GM21528 (cell line): ENCODE data around the gene NPAS2.

Experiments used
- ATAC-seq: cut with Tn5 transposase; IDR thresholded peaks from one replicate; pipeline ENCODE4 v1.9.1; 2021; ENCODE audit warnings: mild to moderate bottlenecking, moderate library complexity; ENCODE audit not compliant: unreplicated experiment, low FRiP score

The NPAS2 gene

DNA sequence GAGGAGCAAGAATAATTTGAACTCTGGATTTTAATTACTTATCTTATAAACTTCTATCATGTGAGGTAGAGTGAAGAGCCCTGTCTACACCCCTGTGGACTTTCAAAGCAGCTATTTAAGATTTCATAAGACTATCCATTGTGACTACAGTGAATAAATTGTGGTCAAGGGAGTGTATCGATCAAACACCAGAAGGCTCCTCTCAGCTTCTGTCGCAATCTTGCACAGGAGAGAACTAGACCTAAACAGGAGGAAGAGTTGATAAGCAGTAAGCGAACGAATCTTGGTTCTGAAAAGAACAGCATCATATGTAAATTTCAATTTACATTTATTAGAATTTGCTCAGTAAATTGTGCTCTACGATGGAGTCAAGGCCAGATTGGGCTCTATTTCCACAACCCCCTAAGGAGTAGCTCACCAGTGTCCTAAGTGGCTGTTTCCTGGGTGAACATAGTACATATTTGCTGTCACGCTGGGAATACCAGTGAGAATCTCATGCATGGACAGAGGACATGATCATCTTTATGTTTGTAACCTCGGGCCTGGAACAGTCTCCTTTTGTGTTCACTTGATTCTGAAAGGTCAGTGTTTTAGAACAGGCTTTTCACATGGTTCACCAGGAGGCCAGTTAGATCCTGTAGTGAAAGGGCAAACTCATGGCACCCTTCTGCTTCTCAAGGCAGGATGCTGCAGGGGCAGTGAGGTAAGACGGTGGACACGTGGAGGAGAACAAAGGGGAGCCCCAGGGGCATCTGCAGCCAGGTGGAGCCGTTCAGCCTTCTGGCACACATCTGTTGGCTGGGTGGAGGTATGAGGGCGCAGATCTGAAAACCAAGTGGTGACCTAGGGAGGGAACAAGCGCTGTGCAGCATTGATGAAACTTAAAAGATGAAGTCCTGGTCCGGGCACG, 33.3 kb downstream of the NPAS2 start:
- ATAC-seq, result no peak

DNA sequence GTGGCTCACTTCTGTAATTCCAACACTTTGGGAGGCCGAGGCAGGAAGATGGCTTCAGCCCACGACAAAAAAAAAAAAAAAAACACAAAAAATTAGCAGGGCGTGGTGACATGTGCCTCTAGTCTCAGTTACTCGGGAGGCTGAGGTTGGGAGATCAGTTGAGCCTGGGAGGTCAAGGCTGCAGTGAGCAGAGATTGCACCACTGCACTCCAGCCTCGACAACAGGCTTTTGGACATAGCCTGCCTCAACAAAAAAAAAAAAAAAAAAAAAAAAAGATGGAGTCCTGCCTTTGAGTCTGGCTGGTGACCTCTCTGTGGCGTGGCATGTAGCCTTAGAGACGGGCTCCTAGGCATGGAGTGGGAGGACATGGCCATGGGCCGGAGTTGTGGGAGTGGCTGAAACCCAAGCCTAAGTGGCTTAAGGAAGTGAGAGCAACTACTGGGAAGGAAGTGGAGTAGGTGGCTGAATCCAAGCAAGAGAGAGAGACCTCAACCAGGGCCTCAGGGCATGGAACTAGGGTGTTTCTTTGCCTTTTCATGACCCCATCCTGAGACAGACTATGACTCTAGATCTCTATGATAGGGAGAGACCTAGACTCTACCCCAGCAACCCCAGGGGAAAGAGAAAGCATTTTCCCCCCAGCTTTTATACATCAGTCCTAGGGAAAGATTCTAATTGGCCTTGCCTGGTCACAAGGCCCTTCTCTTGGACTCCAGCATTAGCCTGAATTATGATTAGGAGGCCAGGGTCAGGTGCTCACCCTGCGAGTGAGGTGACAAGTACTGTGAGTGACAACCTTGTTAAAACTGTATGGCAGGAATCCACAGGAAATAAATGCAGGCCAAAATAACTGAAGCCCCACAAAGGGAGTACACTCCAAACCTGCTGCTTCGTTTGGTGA, 34.2 kb downstream of the NPAS2 start:
- no peak for ATAC-seq

DNA sequence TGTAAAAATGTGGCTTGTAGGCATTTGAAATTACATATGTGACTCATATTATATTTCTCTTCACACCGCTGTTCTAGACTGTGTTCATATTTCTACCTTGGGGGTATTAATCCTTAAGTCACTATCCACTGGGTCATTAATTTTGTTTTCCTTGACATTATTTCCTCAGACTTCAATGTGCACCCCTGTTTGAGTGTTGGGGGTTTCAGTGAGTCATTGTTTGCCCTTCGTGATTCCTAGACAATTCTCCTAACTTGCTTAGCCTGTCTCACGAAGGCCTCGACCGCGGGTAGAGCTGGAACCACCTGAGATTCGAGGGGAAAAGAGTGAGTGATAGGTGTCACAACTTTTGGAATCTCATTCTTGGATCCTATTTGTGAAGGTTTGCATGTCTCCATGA, 35.1 kb downstream of the NPAS2 start:
- no peak for ATAC-seq

DNA sequence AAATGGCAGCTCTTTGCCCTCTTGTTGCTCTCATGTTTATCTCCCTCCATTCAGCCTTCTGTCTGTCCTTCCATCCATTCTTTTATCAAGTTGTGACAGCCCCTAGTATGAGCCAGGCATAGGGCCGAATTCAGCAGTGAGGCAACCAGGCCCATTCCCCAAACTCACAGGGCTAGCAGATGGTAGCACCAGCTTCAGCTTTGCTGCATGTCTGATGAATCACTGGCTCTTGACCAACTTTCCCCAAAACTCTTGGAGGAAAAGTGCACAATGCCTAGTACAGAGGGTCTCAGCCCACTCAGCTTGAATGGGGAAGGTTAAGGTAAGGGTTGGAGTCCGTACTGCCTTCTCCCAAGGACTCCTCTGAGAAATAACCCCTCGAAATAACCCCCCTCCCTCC, 35.7 kb downstream of the NPAS2 start:
- ATAC-seq, result no peak

DNA sequence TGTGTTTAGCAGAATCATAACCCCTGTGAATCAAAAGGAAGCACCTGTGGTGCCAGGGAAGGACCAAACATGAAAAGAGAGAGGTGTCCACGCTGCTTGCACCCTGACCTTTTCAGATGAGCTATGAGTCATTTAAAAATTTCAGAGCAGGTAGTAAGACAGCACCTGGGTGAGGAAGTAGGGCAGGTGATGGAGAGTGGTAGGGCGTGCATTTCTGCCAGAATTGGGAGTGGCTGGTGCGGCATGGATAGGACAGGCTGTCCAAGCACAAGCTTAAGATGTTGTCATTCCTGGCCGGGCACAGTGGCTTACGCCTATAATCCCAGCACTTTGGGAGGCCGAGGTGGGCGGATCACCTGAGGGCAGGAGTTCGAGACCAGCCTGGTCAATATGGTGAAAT, 36.8 kb downstream of the NPAS2 start:
- no peak for ATAC-seq

DNA sequence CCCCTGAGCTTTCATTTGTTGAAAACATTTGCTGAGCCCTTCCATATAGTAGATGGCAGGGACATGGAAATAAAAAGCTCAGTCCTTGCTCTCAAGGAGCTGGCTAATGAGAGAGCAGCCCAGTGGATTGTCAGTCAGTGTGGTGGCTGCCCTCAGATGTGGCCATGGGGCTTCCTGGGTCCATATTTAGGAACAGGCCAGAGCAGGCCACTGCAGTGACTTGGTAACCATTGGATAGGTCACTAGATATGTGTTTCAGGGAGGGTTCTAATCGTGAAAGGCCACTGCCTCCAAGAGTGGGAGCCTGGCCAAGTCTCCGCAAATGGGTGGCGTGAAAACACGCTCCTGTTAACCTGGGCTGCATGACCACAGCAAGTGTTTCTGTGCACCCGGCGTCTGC, 37.4 kb downstream of the NPAS2 start:
- no peak for ATAC-seq

DNA sequence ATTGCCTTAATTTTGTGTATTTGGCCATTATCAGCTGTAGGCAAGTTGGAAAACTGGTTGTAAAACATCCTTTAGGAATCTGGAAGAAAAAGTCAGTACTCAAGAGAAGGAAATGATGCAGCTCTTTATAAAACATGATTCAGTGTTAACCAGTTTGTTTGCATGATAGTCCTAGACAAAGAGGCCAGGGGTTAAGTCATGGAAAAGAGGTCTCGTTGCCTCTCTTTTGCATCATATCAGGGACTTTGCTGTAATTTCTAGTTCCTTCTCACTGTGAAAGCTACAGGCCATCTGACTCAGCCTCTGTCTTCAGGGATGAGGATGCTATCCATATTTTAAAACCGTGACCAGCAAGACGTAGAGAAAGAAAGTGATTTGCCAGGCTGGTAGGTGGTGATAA, 38.0 kb downstream of the NPAS2 start:
- ATAC-seq, result no peak

DNA sequence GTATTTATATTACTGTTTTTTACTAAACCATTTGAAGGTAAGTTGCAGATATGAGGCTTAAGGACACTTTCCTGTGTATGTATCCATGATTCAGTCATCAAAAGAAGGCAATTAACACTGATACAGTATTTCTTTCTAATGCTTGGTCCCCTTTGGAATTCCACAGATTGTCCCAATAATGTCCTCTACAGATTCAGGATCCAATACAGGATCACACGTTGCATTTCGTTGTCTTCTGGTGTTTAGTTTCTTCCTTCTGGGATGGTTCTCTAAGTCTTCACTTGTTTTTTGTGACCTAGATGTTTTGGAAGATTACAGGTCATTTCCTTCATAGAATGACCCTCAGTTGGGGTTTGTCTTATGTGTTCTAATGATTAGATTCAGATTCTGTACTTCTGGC, 40.0 kb downstream of the NPAS2 start:
- no peak for ATAC-seq

DNA sequence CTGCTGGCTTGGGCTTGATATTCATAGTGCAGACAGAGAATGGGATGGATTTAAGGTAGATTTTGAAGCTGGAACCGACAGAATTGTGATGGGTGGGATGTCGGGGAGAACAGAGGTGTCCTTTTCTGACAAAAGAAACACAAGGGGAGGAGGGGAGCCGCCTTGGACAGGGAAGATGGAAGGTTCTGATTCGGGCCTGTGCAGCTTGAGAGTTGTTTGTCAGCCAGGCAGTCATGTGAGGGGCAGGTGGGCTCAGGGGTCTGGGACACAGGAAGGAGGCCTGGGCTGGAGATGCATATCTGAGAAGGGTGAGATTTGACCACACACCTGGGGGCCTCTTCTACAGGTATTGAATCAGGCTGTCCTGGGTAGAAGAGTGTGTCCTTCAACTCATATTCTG, 41.4 kb downstream of the NPAS2 start:
- no peak for ATAC-seq

DNA sequence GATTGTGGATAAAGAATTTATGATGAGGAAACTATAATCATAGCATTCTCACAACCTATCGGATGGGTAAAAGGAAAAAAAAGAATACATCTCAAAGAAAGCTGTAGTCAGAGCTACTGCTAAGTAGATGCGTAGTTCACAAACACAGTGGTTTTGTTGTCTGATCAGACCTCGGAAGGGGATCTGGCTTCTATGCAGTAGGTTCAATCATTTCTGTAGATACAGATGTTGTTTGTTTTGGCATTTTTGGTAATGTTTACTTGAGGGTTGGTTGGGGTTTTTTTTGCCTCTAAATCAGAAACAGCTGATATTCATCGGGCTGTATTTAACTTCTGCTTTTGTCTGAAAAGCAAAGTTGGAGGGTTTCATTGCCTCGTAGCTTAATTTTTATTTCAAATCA, 42.1 kb downstream of the NPAS2 start:
- no peak for ATAC-seq

DNA sequence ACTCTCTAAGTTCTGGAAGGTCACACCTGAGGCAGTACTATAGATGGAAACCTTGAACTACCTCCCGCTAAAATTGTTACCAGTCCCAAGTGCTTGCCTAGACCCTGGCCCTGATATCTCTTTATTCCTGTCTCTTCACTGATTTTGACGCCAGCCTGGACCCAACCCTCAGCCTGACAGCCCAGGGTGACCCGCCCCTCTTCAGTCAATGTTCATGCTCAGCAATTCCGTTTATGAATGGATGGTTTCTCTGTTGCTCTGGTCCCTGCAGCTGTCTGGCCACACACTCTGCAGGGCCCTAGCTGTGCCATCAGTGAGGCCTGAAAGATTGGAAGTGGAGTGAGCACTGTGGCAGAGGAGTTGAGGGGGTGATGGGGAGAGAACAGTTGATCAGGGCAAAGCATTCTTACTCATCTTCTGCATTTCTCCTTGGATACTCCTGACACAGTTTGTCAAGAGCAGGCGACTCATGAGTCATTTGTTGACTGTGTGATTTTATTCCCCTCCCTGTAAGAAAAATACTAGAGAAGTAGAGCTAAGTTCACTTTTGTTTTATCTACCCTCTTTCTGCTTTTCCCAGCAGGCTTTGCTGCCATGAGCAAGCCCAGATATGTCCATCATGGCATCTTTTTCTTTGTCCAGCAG, 46.0 kb downstream of the NPAS2 start:
- ATAC-seq, result no peak

DNA sequence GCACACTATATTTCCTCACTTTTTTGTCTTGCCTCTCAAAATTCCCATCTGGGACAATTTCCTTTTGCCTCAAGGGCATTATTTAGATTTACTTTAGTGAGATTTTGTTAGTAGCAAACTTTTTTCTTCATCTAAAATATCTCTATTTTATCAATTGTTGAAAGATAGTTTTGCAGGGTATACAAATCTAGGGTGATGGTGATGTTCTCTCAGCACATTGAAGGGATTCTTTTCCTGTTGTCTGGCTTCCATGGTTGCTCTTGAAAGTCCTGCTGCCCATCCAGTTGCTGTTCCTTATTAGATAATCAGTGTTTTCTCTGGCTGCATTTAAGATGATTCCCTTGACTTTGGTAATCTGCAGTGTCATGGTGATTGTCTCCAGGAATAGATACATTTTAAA, 48.1 kb downstream of the NPAS2 start:
- no peak for ATAC-seq

DNA sequence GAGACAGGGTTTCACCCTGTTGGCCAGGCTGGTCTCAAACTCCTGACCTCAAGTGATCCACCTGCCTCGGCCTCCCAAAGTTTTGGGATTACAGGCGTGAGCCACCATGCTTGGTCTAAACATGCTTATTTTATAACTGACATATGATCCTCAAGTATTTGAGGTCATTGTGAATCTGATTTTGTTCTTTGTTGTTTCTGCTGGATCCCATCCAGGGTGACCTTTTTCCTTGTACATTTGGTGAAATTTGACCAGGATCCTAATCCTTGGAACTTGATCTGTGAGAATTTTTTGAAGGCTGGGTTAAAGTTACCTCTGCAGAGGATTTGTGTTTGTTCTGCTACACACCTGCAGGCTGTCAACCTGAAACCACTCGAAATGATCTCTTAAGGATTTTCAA, 49.2 kb downstream of the NPAS2 start:
- ATAC-seq, result no peak

DNA sequence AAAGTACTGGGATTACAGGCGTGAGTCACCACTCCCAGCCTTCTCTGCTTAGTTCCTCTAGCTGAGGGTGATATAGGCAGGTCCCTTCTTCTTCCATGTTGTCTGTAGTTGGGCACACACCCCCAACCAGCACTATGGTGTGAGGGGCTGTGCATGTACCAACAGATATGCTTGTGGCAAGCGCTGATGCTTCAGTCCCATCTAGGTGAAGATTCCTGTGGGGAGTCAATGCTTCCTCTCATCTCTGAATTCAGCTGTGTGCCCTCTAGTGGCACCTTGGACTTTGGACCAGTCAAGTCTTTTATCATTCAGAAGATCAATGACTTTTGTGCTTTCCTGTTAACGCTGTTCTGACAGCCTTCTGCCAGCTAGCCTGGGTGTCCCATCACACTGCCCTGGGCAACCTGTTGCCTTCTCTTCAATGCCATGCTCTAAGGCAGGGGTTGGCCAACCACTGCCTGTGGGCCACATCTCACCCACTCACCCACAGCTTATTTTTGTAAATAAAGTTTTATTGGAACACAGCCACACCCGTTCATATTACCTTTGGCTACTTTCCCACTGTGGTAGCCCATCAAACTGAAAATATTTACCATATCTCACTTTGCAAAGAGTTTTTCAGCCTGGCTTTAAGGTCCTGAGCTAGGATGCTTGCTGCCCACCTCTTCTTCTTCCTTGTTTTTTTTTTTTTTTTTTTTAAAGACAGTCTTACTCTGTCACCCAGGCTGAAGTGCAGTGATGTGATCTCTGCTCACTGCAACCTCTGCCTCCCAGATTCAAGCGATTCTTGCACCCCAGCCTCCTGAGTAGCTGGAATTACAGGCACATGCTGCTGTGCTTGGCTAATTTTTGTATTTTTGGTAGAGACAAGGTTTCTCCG, 51.0 kb downstream of the NPAS2 start:
- no peak for ATAC-seq

DNA sequence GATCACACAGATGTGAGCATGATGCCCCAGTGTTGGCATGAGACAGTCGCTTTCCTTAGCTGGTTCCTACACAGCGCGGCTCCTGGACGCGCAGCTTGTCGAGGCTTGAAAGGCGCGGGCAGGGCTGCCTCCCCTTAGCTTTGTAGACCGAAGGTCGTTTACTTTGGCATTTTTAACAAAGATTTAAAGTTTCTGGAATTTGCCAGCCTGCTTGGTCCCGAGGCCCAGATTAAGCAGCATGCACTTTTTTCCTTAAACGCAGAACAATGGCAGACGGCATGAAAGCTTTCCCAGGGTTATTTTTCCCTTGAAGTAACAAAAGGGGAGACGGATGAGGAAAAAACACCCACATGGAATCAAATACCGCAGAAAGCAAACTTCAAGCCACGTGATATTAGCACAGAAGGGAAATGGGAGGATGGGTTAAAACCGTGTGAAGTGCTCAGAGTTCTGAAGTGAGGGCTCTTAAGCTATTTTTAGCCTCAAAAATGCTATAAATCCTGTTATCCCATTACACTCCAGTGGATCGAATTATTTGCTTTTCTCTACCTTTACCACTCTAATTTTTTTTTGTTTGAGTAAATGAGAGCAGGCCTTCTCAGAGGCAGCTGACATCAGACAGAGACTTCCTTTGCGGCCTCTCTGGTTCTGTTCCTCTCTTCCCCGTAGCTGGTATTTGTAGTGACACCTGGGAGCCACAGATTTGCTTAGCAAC, 55.7 kb downstream of the NPAS2 start:
- no peak for ATAC-seq

DNA sequence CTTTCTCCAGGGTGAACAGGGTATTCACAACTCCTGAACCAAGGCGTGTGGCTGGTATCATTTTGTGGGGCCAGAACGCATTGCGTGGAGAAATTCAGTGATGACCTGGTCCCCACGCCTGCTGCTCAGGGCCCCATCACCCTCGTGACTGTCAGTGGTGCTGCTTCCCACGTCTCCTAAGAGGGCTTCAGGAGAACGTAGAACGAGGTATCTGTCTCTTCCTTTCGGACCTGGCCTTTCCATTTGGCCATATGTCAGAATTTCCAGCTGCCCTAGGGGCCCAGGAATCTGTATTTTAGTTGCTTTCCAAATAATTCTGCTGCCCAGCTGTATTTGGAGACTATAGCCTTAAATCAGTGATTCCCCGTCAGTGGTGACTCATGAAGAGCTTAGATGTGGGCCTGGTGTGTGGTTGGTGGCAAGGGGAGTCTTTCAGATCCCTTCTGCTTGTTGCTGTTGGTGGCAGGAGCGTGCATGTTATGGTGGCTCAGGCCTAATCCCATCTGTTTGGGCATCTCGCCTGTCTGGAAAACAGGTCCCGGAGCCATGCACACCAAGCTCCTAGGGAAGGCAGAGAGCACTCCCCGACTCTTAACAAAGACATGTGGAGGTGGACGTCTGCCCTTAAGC, 56.4 kb downstream of the NPAS2 start:
- no peak for ATAC-seq

DNA sequence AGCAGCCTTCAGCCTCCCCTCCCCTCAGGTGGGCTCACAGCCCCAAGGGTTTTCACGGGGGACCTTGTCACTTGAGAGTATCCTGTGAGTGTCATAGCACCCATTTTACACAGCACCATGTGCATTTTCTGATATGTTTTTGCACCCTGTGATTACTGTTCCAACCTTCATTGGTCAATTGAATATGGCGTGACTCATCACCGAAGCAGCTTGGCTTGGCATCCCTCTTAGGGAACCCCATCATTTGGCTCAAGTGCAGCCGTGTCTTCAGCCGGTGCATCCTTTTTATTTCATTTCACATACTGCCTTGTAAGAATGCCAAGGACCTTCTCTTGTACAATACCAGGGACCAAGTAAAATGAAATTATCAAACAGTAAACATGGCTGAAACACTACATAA, 57.6 kb downstream of the NPAS2 start:
- no peak for ATAC-seq

DNA sequence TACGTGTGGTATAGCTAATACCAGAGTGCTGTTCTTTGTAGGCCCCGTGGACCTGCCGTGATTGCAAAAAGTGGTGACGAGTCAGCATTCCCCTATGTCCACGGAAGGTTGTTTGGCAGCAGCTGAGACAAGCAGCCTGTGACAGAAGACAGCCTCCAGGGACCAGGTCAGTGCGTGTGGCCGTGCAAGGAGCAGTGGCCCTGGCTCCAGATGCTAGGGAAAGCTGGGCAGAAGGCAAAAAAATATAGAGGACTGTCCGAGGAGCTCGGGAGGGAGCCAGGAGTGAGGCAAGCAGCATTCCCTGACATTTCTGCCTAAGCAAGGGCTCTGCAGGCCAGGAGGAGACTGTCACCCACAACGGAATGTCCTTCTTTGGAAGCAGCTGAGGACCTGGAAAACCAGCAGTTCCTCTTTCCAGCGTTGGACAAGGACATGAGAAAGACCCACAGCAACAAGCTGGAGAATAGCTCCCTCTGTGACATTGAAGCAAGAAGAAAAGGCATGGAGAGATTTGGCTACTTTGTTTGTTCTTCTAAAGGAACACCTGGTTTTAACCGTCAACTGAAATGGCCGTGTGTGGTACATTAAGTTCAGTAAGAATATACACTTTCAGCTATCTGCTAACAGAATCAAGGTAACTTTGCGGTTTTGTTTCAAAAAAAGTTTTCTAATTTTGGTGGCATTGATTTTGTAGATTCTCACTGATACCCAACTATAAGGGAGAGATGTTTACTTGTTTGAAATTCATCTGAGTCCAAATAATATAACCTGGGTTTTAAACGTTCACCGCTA, 58.3 kb downstream of the NPAS2 start:
- no peak for ATAC-seq
